ENCODE results near the gene PXYLP1. TPM values are rescaled to one million over a fixed set of nuclear protein-coding genes. Genes with fewer than 3 reads are reported as not detected.

Gene PXYLP1
- total RNA-seq, 1 donor from 2014 or later: 21.2 TPM

DNA sequence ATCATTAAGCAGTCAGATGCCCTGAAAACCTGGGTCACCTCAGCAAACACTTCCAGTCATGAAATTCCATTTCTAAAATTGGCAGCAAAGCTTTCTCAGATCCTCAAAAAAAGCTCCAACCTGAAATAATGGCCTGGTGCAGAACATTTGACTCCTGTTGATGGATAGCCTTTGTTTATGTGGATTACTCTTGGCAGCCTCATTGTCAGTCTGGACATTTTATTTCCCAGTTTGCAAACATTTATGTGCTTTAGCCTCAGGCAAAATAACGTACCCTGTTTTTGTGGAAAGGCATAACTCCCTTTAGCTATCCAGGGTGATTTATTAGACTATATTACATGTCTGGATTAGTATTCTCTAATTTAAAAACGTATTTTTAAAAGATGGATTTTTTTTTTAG, 53.9 kb downstream of the PXYLP1 start:
- no peak for DNase-seq (ENCODE audit: extremely low spot score, unreplicated experiment)
- TF ChIP-seq, protein P1, sequence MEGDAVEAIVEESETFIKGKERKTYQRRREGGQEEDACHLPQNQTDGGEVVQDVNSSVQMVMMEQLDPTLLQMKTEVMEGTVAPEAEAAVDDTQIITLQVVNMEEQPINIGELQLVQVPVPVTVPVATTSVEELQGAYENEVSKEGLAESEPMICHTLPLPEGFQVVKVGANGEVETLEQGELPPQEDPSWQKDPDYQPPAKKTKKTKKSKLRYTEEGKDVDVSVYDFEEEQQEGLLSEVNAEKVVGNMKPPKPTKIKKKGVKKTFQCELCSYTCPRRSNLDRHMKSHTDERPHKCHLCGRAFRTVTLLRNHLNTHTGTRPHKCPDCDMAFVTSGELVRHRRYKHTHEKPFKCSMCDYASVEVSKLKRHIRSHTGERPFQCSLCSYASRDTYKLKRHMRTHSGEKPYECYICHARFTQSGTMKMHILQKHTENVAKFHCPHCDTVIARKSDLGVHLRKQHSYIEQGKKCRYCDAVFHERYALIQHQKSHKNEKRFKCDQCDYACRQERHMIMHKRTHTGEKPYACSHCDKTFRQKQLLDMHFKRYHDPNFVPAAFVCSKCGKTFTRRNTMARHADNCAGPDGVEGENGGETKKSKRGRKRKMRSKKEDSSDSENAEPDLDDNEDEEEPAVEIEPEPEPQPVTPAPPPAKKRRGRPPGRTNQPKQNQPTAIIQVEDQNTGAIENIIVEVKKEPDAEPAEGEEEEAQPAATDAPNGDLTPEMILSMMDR (IDR thresholded peaks at IDR 0.05): no peak
- Mint-ChIP-seq H3K36me3 (ENCODE audit: unreplicated experiment) (peaks cover 6% of the 10 kb centered on the region), H3K9me3 (ENCODE audit: unreplicated experiment) (no peaks in the 10 kb centered on the region), H3K27ac (ENCODE audit: unreplicated experiment) (no peak overlapping the region), H3K27me3 (ENCODE audit: unreplicated experiment) (no peaks in the 10 kb centered on the region), H3K4me1 (ENCODE audit: unreplicated experiment) (peaks cover 75% of the 10 kb centered on the region), H3K4me3 (ENCODE audit: unreplicated experiment) (no peak overlapping the region)

DNA sequence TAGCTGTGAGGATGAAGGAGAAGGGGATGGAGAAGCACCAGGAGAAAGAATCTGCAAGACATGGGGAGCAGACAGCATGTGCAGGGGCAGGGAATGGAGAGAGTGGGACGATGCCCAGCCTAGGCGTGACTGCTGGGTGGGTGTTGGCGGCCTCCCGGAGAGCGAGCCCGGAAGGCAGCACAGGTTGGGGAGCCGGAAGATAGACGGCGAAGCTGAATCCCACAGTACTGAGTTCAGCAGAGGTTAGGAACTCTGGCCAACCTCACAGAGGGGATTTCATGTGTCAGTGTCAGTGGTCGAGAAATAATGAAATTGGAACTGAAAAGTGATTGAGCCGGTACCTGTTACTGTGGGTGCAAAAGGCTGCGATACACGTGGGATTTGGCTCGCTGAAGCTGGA, 55.2 kb downstream of the PXYLP1 start:
- Mint-ChIP-seq H3K9me3 (ENCODE audit: unreplicated experiment) (no peaks in the 10 kb centered on the region), H3K36me3 (ENCODE audit: unreplicated experiment) (peaks cover 6% of the 10 kb centered on the region), H3K27ac (ENCODE audit: unreplicated experiment) (peak overlapping the region; percentile 18), H3K4me1 (ENCODE audit: unreplicated experiment) (peaks cover 70% of the 10 kb centered on the region), H3K4me3 (ENCODE audit: unreplicated experiment) (no peak overlapping the region), H3K27me3 (ENCODE audit: unreplicated experiment) (no peaks in the 10 kb centered on the region)
- TF ChIP-seq, protein P1 (IDR thresholded peaks at IDR 0.05): no peak
- DNase-seq (ENCODE audit: extremely low spot score, unreplicated experiment): peak; percentile 72

DNA sequence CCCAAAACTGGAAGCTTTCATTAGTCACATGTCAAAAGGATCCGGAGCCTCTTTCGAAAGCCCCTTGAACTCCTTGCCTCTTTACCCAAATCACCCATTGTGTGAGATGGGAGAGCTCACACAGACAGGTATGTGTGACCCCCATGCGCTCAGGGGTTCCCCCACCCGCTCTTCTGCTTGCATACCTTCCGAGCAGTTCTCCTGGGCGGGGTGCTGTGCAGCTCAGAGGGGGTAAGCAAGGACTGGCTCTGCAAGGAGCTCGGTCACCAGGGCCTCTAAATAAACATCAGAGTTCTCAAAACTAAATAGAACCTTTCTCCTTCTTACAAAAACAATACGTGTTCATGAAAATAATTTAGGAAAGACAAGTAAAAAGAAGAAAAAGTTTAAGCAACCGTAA, 55.7 kb downstream of the PXYLP1 start:
- H3K4me1 Mint-ChIP-seq (ENCODE audit: unreplicated experiment): peaks cover 67% of the 10 kb centered on the region
- no peaks in the 10 kb centered on the region for H3K27me3 Mint-ChIP-seq (ENCODE audit: unreplicated experiment)
- no peak overlapping the region for H3K4me3 Mint-ChIP-seq (ENCODE audit: unreplicated experiment)
- TF ChIP-seq, protein P1 (IDR thresholded peaks at IDR 0.05): no peak
- H3K36me3 Mint-ChIP-seq (ENCODE audit: unreplicated experiment): peaks cover 5% of the 10 kb centered on the region
- peak overlapping the region; percentile 69 for H3K27ac Mint-ChIP-seq (ENCODE audit: unreplicated experiment)
- peak; percentile 56 for DNase-seq (ENCODE audit: extremely low spot score, unreplicated experiment)
- H3K9me3 Mint-ChIP-seq (ENCODE audit: unreplicated experiment): no peaks in the 10 kb centered on the region

DNA sequence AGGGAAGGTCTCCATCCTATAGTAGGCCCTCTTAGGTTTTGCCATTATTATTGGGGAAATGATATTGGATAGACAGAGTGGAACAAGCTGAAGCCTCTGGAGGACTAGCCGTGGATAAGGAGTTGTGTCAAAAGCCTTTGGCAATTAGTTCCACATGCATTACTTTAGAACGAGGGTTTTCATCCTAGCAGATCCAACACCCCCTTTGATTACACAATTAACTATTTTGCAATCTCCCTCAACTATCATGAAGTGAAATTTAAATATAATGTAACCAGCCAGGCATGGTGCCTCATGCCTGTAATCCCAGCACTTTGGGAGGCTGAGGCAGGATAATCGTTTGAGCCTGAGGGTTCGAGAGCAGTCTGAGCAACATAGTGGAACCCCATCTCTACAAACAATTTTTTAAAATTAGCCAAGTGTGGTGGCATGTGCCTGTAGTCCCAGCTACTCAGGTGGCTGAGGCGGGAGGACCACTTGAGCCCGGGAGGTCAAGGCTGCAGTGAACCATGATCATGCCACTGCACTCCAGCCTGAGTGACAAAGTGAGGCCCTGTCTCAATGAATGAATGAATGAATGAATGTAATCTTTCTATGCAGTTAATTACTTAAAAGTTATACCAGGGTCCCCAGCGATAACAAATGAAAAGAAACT, 56.8 kb downstream of the PXYLP1 start:
- TF ChIP-seq, protein P1 (IDR thresholded peaks at IDR 0.05): no peak
- Mint-ChIP-seq H3K27ac (ENCODE audit: unreplicated experiment) (peak overlapping the region; percentile 13), H3K27me3 (ENCODE audit: unreplicated experiment) (no peaks in the 10 kb centered on the region), H3K4me1 (ENCODE audit: unreplicated experiment) (peaks cover 63% of the 10 kb centered on the region), H3K36me3 (ENCODE audit: unreplicated experiment) (peaks cover 7% of the 10 kb centered on the region), H3K9me3 (ENCODE audit: unreplicated experiment) (no peaks in the 10 kb centered on the region), H3K4me3 (ENCODE audit: unreplicated experiment) (no peak overlapping the region)
- peak; percentile 53 for DNase-seq (ENCODE audit: extremely low spot score, unreplicated experiment)

DNA sequence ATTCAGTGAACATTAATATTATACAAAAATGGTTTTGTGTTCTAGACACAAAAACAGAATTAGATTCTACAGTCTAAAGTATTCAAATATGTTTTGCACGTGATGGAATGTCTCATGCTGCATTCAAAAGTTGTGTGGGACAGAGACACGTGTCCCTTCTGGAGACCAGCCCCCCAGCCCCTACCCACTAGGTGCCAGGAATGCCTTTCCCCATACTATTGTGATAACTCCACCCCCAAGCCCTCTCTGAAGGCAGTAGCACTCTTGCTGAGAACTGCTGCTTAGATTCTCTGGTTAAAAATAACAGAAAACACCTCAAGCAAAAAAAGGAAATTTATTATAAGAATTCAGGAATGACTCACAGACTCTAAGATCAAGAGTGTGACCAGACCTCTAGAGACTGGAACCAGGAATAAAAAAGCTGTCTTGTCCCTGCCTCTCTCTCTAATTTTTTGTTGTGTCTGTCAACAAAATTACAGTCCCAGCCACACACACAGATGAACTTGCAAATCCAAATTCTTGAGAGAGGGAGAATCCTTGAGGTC, 57.7 kb downstream of the PXYLP1 start:
- peaks cover 63% of the 10 kb centered on the region for H3K4me1 Mint-ChIP-seq (ENCODE audit: unreplicated experiment)
- peak overlapping the region; percentile 56 for H3K27ac Mint-ChIP-seq (ENCODE audit: unreplicated experiment)
- no peak overlapping the region for H3K4me3 Mint-ChIP-seq (ENCODE audit: unreplicated experiment)

More for the DNA sequence above, 57.7 kb downstream of the PXYLP1 start:
- H3K9me3 Mint-ChIP-seq (ENCODE audit: unreplicated experiment): no peaks in the 10 kb centered on the region
- H3K36me3 Mint-ChIP-seq (ENCODE audit: unreplicated experiment): peaks cover 7% of the 10 kb centered on the region
- peak; percentile 57 for DNase-seq (ENCODE audit: extremely low spot score, unreplicated experiment)
- TF ChIP-seq, protein P1 (IDR thresholded peaks at IDR 0.05): no peak
- H3K27me3 Mint-ChIP-seq (ENCODE audit: unreplicated experiment): no peaks in the 10 kb centered on the region

Measured in osteocyte (in vitro differentiated cells).